IPS DF 19.7 (cell line): ENCODE results near the gene PPP1R3F.

Experiments
- DNase-seq: peaks from one replicate; pipeline ENCODE4 v3.0.0-alpha.2; 2013; ENCODE audit warnings: low read depth, low spot score

PPP1R3F gene

GRCh38 chrX:49247916-49248811, 21.4 kb upstream of the PPP1R3F start:
- DNase-seq: no peak

- no peak for DNase-seq
Observed at GRCh38 chrX:49249071-49249470, 20.5 kb upstream of the PPP1R3F start.

GRCh38 chrX:49249616-49250015, 20.0 kb upstream of the PPP1R3F start:
- no peak for DNase-seq

GRCh38 chrX:49250066-49250465, 19.5 kb upstream of the PPP1R3F start:
- DNase-seq: no peak

- DNase-seq: no peak
Observed at GRCh38 chrX:49250578-49250977, 19.0 kb upstream of the PPP1R3F start.

- DNase-seq: no peak
Observed at GRCh38 chrX:49251325-49251724, 18.3 kb upstream of the PPP1R3F start.

- DNase-seq: no peak
Observed at GRCh38 chrX:49254639-49255038, 15.0 kb upstream of the PPP1R3F start.

GRCh38 chrX:49256268-49256995, 13.2 kb upstream of the PPP1R3F start:
- no peak for DNase-seq

GRCh38 chrX:49257074-49257790, 12.4 kb upstream of the PPP1R3F start:
- no peak for DNase-seq

GRCh38 chrX:49257846-49258748, 11.5 kb upstream of the PPP1R3F start:
- DNase-seq: no peak

GRCh38 chrX:49258749-49259124, 10.9 kb upstream of the PPP1R3F start:
- no peak for DNase-seq

- DNase-seq: no peak
Observed at GRCh38 chrX:49260221-49260985, 9.2 kb upstream of the PPP1R3F start.

GRCh38 chrX:49262603-49263002, 7.0 kb upstream of the PPP1R3F start:
- no peak for DNase-seq

- no peak for DNase-seq
Observed at GRCh38 chrX:49263631-49264030, 6.0 kb upstream of the PPP1R3F start.

- no peak for DNase-seq
Observed at GRCh38 chrX:49264460-49264859, 5.1 kb upstream of the PPP1R3F start, which contains the start of gene FOXP3. FOXP3 (minus strand) TSS chrX:49264710; CDS start chrX:49258505, 6,205 bp downstream.

- no peak for DNase-seq
Observed at GRCh38 chrX:49266523-49267445, 2.8 kb upstream of the PPP1R3F start.

- DNase-seq: no peak
Observed at GRCh38 chrX:49268702-49269009, 937 bp upstream of the PPP1R3F start.

GRCh38 chrX:49269010-49269766, 405 bp upstream of the PPP1R3F start:
- peak; percentile 87 for DNase-seq
